Kidney (tissue), 22 donors: ENCODE measurements around the gene MRM1. TPM values are rescaled to one million over a fixed set of nuclear protein-coding genes. Genes with fewer than 3 reads are reported as not detected.

Experiments used
- DNase-seq, 5 donors: peaks; one replicate each; pipeline ENCODE4 v3.0.0-alpha.2; 2013 to 2020
- FAIRE-seq: peaks from 2 replicates; lab custom pipeline; 2012; peaks lifted over from hg19 to GRCh38; lab: Jason Lieb, UNC
- H3K27ac ChIP-seq, 2 donors: one replicate each; pipeline ENCODE4 v1.7.0; 2013; ENCODE audit warnings: low read depth in 2 of 2, low read length in 2 of 2, inconsistent platforms in 1 of 2
- H3K27me3 ChIP-seq: one replicate; pipeline ENCODE4 v1.7.1; 2013; ENCODE audit warnings: low read length, inconsistent platforms; ENCODE audit not compliant: control insufficient read depth, insufficient read depth
- H3K36me3 ChIP-seq, 3 donors: one replicate each; pipeline versions ENCODE4 v1.7.0 to v1.7.1; 2013; ENCODE audit warnings: low read length in 3 of 3, control low read depth in 1 of 3, inconsistent platforms in 1 of 3; ENCODE audit not compliant: insufficient read depth in 3 of 3, control insufficient read depth in 2 of 3
- H3K4me1 ChIP-seq, 3 donors: one replicate each; pipeline versions ENCODE4 v1.7.0 to v1.7.1; 2013; ENCODE audit warnings: low read length in 3 of 3, inconsistent platforms in 1 of 3, low read depth in 1 of 3; ENCODE audit not compliant: control insufficient read depth in 2 of 3, insufficient read depth in 2 of 3
- H3K4me3 ChIP-seq, 3 donors: one replicate each; pipeline versions ENCODE4 v1.7.0 to v1.8.1; 2013; ENCODE audit warnings: low read length in 3 of 3, control low read depth in 1 of 3, inconsistent platforms in 1 of 3
- H3K9ac ChIP-seq, 3 donors: one replicate each; pipeline versions ENCODE4 v1.7.0 to v1.7.1; 2013; ENCODE audit warnings: low read length in 3 of 3, control low read depth in 1 of 3, inconsistent platforms in 1 of 3
- H3K9me3 ChIP-seq, 3 donors: one replicate each; pipeline versions ENCODE4 v1.7.0 to v1.7.1; 2013; ENCODE audit warnings: low read length in 3 of 3, control low read depth in 1 of 3, inconsistent platforms in 1 of 3; ENCODE audit not compliant: control insufficient read depth in 2 of 3, insufficient read depth in 1 of 3
- intact Hi-C: fragments of 100-400 bp; cut with DNase I; formaldehyde crosslinking; loops from one replicate; pipeline ENCODE4 v1.11.1; 2022
- long read RNA-seq, 10 donors: library from polyadenylated mRNA in 1 of 10; unstranded in 1 of 10; transcript quantifications; one replicate each; pipeline ENCODE4 v2.0.0 and lab custom pipeline, GENCODE V29; 2021 to 2026
- polyA plus RNA-seq: library from polyadenylated mRNA; stranded (reverse); fragments of 350-450 nt; fragmentation: Illumina TruSeq; extraction: RNeasy Lipid Tissue Mini Kit (QIAGEN cat#74804); gene quantifications from one replicate; pipeline ENCODE4 v1.2.3, GENCODE V29; 2014; ENCODE audit warnings: low read depth, low replicate concordance; ENCODE audit not compliant: insufficient read depth
- total RNA-seq: library from RNA; stranded (reverse); fragmentation: NEBNext Ultra II Directional; extraction: Animal tissue kit (Norgen Biotek cat#: 25700); gene quantifications from one replicate; pipeline ENCODE4 v1.2.1, GENCODE V29; 2021
- TF ChIP-seq, protein P1 (sequence below): IDR thresholded peaks from 3 replicates; pipeline ENCODE4 v1.5.1; 2012; ENCODE audit warnings: mild to moderate bottlenecking, moderate library complexity, borderline replicate concordance; ENCODE audit not compliant: insufficient read depth; ENCODE audit errors: extremely low read depth
- donor health status: control.
- donor health status: control.
- donor health status: control.
- donor health status: control.
- donor health status: control.
- donor health status: DM: yes; HTN: yes; CAD: no.
- donor health status: Normal renal cell carcinoma (clear cell type).

Gene MRM1
- total RNA-seq (8.3 TPM), polyA plus RNA-seq (12.4 TPM)
- long read RNA-seq, donor 1: 0 reads
- long read RNA-seq, donor 2, partial matches to known transcripts: 0 of 4 reads
- long read RNA-seq, donor 2, other reads (novel, unspliced or antisense): 0 of 4 reads
- long read RNA-seq, donor 3, partial matches to known transcripts: 0 of 2 reads
- long read RNA-seq, donor 3, other reads (novel, unspliced or antisense): 0 of 2 reads
- long read RNA-seq, donor 4, partial matches to known transcripts: 0 of 2 reads
- long read RNA-seq, donor 4, other reads (novel, unspliced or antisense): 0 of 2 reads
- long read RNA-seq, donor 5: 0 reads
- long read RNA-seq, donor 6, partial matches to known transcripts: 0 of 2 reads
- long read RNA-seq, donor 6, other reads (novel, unspliced or antisense): 0 of 2 reads
- long read RNA-seq, donor 7, partial matches to known transcripts: 2 of 3 reads
- long read RNA-seq, donor 7, other reads (novel, unspliced or antisense): 1 of 3 reads
- long read RNA-seq, donor 8: 0 reads
- long read RNA-seq, donor 9, partial matches to known transcripts: 0 of 1 reads
- long read RNA-seq, donor 9, other reads (novel, unspliced or antisense): 0 of 1 reads
- long read RNA-seq, donor 10, partial matches to known transcripts: 0 of 1 reads
- long read RNA-seq, donor 10, other reads (novel, unspliced or antisense): 0 of 1 reads

- Histone ChIP-seq H3K27ac (peak within 1 kb of the TSS; percentile 56 to 88), H3K27me3 (no peaks in the 10 kb centered on the region), H3K9ac (peak within 1 kb of the TSS; percentile 26 to 86 (median 83)), H3K4me1 (peaks cover 0 to 16% (median 14%) of the 10 kb centered on the region in 3 donors), H3K9me3 (no peaks in the 10 kb centered on the region), H3K4me3 (peak within 1 kb of the TSS; percentile 77 to 96 (median 78)), H3K36me3 (no peaks in the 10 kb centered on the region)
- FAIRE-seq: no peak
- intact Hi-C loops: no loop called here
- DNase-seq: peak; percentile 95 to 99 (median 96)
- TF ChIP-seq, protein P1, sequence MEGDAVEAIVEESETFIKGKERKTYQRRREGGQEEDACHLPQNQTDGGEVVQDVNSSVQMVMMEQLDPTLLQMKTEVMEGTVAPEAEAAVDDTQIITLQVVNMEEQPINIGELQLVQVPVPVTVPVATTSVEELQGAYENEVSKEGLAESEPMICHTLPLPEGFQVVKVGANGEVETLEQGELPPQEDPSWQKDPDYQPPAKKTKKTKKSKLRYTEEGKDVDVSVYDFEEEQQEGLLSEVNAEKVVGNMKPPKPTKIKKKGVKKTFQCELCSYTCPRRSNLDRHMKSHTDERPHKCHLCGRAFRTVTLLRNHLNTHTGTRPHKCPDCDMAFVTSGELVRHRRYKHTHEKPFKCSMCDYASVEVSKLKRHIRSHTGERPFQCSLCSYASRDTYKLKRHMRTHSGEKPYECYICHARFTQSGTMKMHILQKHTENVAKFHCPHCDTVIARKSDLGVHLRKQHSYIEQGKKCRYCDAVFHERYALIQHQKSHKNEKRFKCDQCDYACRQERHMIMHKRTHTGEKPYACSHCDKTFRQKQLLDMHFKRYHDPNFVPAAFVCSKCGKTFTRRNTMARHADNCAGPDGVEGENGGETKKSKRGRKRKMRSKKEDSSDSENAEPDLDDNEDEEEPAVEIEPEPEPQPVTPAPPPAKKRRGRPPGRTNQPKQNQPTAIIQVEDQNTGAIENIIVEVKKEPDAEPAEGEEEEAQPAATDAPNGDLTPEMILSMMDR: no peak
Measured at GRCh38 chr17:36601303-36602029, at the start of gene MRM1. Gene MRM1 (plus strand): TSS chr17:36601583. CDS start chr17:36601811, 228 bp downstream.

DNA sequence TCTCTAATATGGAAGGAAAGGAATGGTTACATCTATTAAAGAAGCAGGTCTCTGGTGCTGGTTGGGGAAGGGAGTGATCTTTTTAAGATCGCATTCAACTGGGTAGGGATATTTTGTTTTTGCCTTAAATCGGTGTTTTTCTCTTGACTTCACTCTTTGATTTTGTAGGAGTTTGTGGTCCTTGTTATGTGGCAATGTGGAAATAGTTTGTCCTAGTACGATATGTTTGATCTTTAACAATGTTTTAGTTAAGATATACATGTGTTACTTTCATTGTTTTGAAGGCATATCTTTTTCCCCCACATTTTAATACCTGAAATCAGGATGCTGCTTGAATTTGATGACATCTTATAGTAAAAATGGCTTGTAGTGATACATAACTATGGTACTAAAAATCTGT, 47.9 kb upstream of the MRM1 start:
- DNase-seq (no peak), FAIRE-seq (no peak)
- no peak overlapping the region for H3K4me3 ChIP-seq
- H3K9me3 ChIP-seq: no peaks in the 10 kb centered on the region
- H3K4me1 ChIP-seq: peaks cover 0 to 5% (median 0%) of the 10 kb centered on the region in 3 donors
- no peak overlapping the region for H3K9ac ChIP-seq
- no peak overlapping the region for H3K27ac ChIP-seq
- intact Hi-C loops: no loop called here
- peaks cover 2 to 25% (median 12%) of the 10 kb centered on the region in 3 donors for H3K36me3 ChIP-seq
- TF ChIP-seq, protein P1: no peak
- no peaks in the 10 kb centered on the region for H3K27me3 ChIP-seq

GRCh38 chr17:36566081-36566480, 35.3 kb upstream of the MRM1 start:
- no peak for DNase-seq
- Histone ChIP-seq H3K27ac (no peak overlapping the region), H3K27me3 (no peaks in the 10 kb centered on the region), H3K36me3 (peaks cover 4 to 38% (median 9%) of the 10 kb centered on the region in 3 donors), H3K9me3 (no peaks in the 10 kb centered on the region), H3K4me1 (peaks cover 0 to 5% (median 3%) of the 10 kb centered on the region in 3 donors), H3K9ac (no peak overlapping the region), H3K4me3 (no peak overlapping the region)
- TF ChIP-seq, protein P1: no peak
- intact Hi-C loops: no loop called here
- FAIRE-seq: no peak
